ENCODE measurements around the gene PRRC2B. TPM values are rescaled to one million over a fixed set of nuclear protein-coding genes. Genes with fewer than 3 reads are reported as not detected.
"Not testable (repeated sequence)": the region's sequence is repeated elsewhere in the genome, so short reads cannot be mapped to it uniquely, and the experiment has no call there.

The PRRC2B gene
- total RNA-seq (2014; rRNA removed; shearing (Covaris generic)) = 26.2 and 33.1 TPM in 2 replicates

GRCh38 chr9:131393622-131394463 lies at the start of gene PRRC2B:
TSS of gene PRRC2B (plus strand) at chr9:131394086. CDS start at chr9:131430145, 36,059 bp downstream.
- DNase-seq (ENCODE audit: low spot score) = peak; percentile 62

- DNase-seq (ENCODE audit: low spot score) = not testable (repeated sequence)
Measured at GRCh38 chr9:131344931-131345535, 48.9 kb upstream of the PRRC2B start.

- DNase-seq (ENCODE audit: low spot score) = no peak
Measured at GRCh38 chr9:131346559-131346958, 47.3 kb upstream of the PRRC2B start.

GRCh38 chr9:131347376-131348020 lies 46.4 kb upstream of the PRRC2B start:
- no peak for DNase-seq (ENCODE audit: low spot score)

GRCh38 chr9:131348631-131349521 lies 45.0 kb upstream of the PRRC2B start:
- no peak for DNase-seq (ENCODE audit: low spot score)

GRCh38 chr9:131349522-131349880 lies 44.4 kb upstream of the PRRC2B start:
- DNase-seq (ENCODE audit: low spot score) = no peak

GRCh38 chr9:131349881-131350563 lies 43.9 kb upstream of the PRRC2B start:
- DNase-seq (ENCODE audit: low spot score) = peak; percentile 83

GRCh38 chr9:131356479-131356878 lies 37.4 kb upstream of the PRRC2B start:
- DNase-seq (ENCODE audit: low spot score) = not testable (repeated sequence)

GRCh38 chr9:131358556-131358955 lies 35.3 kb upstream of the PRRC2B start:
- DNase-seq (ENCODE audit: low spot score) = no peak

- DNase-seq (ENCODE audit: low spot score) = peak; percentile 52
Measured at GRCh38 chr9:131361202-131361833, 32.6 kb upstream of the PRRC2B start.

GRCh38 chr9:131365546-131365945 lies 28.3 kb upstream of the PRRC2B start:
- DNase-seq (ENCODE audit: low spot score) = no peak

GRCh38 chr9:131366761-131367401 lies 27.0 kb upstream of the PRRC2B start:
- peak; percentile 63 for DNase-seq (ENCODE audit: low spot score)

- DNase-seq (ENCODE audit: low spot score) = no peak
Measured at GRCh38 chr9:131367450-131367849, 26.4 kb upstream of the PRRC2B start.

GRCh38 chr9:131370638-131371037 lies 23.2 kb upstream of the PRRC2B start:
- DNase-seq (ENCODE audit: low spot score) = no peak

GRCh38 chr9:131372599-131372973 lies 21.3 kb upstream of the PRRC2B start:
- DNase-seq (ENCODE audit: low spot score) = not testable (repeated sequence)

GRCh38 chr9:131374638-131375037 lies 19.2 kb upstream of the PRRC2B start:
- not testable (repeated sequence) for DNase-seq (ENCODE audit: low spot score)

GRCh38 chr9:131379056-131379455 lies 14.8 kb upstream of the PRRC2B start:
- DNase-seq (ENCODE audit: low spot score) = no peak

GRCh38 chr9:131382850-131383729 lies 10.8 kb upstream of the PRRC2B start:
- peak; percentile 81 for DNase-seq (ENCODE audit: low spot score)

GRCh38 chr9:131385296-131385695 lies 8.6 kb upstream of the PRRC2B start:
- no peak for DNase-seq (ENCODE audit: low spot score)
